ENCODE results near the gene GPR32.

The GPR32 gene

DNA sequence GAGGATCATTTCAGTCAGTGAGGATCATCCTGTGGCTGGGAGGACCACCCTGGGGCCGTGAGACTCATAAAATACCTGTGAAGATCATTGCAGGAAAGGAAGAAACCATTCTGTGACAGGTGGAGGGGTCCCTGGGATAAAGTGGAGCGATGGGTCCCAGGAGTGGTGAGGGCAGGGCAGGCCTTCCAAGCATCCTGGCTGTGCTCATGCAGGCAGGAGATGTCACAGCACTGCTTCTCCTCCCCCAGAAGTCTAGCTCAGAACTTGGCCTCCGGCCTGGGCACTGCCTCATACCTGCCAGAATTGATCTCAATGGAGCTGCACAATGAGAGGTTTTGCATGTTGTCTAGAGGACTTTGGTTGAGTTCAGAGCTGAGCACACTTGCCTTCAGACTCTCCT, 42.2 kb downstream of the GPR32 start:
- H3K36me3 ChIP-seq (ENCODE audit: insufficient read depth, low read length) = no peaks in the 10 kb centered on the region
- H3K9me3 ChIP-seq (ENCODE audit: low read length) = no peaks in the 10 kb centered on the region
- peaks cover 5 to 6% of the 10 kb centered on the region in 2 donors for H3K27me3 ChIP-seq (ENCODE audit: control insufficient read depth in 1 of 2, insufficient read depth in 2 of 2, low read length in 2 of 2)
- no peak overlapping the region for H3K4me3 ChIP-seq (ENCODE audit: low read depth in 1 of 2, low read length in 2 of 2)
- H3K9ac ChIP-seq (ENCODE audit: low read length) = no peak overlapping the region
- H3K27ac ChIP-seq (ENCODE audit: low read depth, low read length) = no peak overlapping the region
- H3K4me1 ChIP-seq (ENCODE audit: insufficient read depth, low read length) = no peaks in the 10 kb centered on the region

DNA sequence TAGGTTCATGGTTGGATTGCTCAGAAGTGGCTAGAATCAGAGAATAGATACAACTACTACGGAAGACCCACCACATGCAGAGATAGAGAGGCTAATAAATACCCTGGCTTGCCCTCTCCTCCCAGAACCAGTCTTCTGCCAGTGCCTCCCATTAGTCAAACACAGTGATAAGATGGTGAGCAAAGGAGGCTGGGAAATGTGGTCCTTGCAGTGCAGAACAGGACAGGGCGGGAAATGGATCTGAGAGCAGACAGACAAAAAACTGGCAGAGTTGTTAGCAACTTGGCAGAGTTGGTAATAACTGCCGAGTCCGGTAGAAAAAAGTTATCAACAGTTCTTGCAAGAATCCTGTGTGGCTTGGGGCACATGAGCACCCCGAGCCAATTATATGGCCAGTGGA, 44.6 kb downstream of the GPR32 start:
- H3K9me3 ChIP-seq (ENCODE audit: low read length) = no peaks in the 10 kb centered on the region
- H3K4me1 ChIP-seq (ENCODE audit: insufficient read depth, low read length) = no peaks in the 10 kb centered on the region
- H3K27me3 ChIP-seq (ENCODE audit: control insufficient read depth in 1 of 2, insufficient read depth in 2 of 2, low read length in 2 of 2) = peaks cover 24 to 29% of the 10 kb centered on the region in 2 donors
- H3K9ac ChIP-seq (ENCODE audit: low read length) = no peak overlapping the region
- H3K27ac ChIP-seq (ENCODE audit: low read depth, low read length) = no peak overlapping the region
- no peak overlapping the region for H3K4me3 ChIP-seq (ENCODE audit: low read depth in 1 of 2, low read length in 2 of 2)
- H3K36me3 ChIP-seq (ENCODE audit: insufficient read depth, low read length) = no peaks in the 10 kb centered on the region

DNA sequence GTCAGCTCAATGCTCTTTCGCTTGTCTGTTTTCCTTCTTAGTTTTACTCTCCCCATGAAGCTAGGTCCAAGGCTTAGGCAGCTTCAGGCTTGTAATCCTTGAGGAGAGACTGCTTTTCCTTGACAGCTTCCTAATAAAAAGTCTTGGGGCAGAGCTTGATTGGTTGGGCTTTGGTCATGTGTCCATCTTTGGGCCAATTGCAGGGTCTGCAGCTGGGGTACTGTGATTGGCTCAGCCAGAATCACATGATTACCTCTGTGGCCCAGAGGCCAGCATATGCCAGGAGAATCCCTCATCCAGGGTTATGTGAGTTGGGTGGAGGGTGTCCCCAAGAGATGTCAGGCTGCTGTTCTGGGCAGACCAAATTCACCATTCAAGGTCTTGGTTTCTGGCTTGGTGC, 45.2 kb downstream of the GPR32 start:
- H3K27me3 ChIP-seq (ENCODE audit: control insufficient read depth in 1 of 2, insufficient read depth in 2 of 2, low read length in 2 of 2) = peaks cover 28 to 32% of the 10 kb centered on the region in 2 donors
- no peak overlapping the region for H3K27ac ChIP-seq (ENCODE audit: low read depth, low read length)
- H3K36me3 ChIP-seq (ENCODE audit: insufficient read depth, low read length) = no peaks in the 10 kb centered on the region
- H3K4me1 ChIP-seq (ENCODE audit: insufficient read depth, low read length) = no peaks in the 10 kb centered on the region
- no peak overlapping the region for H3K4me3 ChIP-seq (ENCODE audit: low read depth in 1 of 2, low read length in 2 of 2)
- no peaks in the 10 kb centered on the region for H3K9me3 ChIP-seq (ENCODE audit: low read length)
- H3K9ac ChIP-seq (ENCODE audit: low read length) = no peak overlapping the region

DNA sequence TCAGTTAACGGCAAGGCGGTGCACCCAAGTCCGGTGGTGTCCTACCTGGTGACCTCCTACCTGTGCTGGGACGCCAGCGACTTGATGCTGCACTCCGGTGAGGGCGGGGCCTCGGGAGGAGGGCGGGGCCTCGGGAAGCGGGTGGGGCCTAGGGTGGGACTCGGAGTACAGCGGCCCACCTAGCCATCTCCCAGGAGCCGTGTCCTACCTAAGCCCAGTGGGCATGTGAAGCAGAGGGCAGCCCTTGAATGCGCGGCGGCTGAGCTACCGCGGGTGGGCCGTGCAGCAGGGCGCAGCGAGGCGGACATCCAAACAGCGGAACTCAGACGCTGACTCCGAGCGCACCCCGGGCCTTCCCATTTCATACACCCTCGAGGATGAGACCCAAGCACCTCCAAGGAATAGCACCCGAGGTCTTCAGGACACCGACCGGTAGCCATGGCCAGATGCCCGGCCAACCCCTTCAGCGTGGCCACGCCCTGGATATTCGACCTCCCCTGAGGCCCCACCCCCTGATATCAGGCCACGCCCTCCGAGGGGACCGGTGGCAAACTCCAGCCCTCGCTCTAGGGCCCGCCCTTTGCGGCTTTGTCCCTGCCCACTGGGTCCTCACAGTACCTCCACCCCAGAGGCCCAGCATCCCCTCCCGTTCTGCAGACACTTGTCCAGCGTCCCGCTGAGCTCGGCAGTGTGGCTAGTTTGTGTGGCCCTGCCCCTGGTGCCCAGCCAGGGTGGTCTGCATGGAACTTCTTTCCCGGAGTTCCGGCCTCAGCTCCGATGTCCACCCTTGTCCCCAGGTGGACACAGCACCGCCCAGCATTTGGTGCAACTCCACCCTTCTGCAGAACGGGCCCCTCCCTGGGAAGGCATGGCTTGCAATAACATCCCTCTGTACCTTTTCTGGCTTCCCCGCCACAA, 47.9 kb downstream of the GPR32 start:
- Histone ChIP-seq H3K9ac (ENCODE audit: low read length) (no peak overlapping the region), H3K9me3 (ENCODE audit: low read length) (no peaks in the 10 kb centered on the region), H3K4me3 (ENCODE audit: low read depth in 1 of 2, low read length in 2 of 2) (no peak overlapping the region), H3K4me1 (ENCODE audit: insufficient read depth, low read length) (no peaks in the 10 kb centered on the region), H3K27me3 (ENCODE audit: control insufficient read depth in 1 of 2, insufficient read depth in 2 of 2, low read length in 2 of 2) (peaks cover 28 to 51% of the 10 kb centered on the region in 2 donors), H3K27ac (ENCODE audit: low read depth, low read length) (no peak overlapping the region), H3K36me3 (ENCODE audit: insufficient read depth, low read length) (no peaks in the 10 kb centered on the region)

DNA sequence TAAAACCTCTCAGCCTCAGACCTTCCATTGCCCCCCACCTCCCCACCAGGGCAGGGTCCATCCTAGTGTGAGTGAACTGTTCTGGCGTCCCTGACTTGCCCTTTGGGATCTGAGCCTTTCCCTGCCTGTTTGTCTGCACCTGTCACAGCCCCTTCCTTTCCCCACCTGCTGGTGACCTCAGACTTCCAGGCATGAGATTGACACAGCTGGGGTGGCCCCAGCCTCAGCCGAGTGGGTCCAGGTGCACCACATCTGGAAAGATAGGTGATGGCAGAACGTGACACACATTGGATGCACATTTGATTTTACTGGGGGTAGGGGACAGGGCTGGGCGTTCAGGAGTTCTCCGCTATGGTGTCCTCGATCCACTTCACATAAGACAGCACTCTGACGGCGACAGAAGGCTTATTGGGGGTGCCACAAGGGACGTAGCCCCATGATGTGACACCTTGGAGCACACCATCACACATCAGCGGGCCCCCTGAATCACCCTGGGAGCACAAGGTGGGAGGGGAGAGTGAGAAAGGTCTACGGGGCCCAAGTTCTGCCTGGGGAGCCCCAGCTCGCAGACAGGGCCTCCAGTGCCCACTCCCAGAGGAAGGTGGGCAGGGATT, 48.7 kb downstream of the GPR32 start:
- H3K4me1 ChIP-seq (ENCODE audit: insufficient read depth, low read length) = no peaks in the 10 kb centered on the region
- no peaks in the 10 kb centered on the region for H3K36me3 ChIP-seq (ENCODE audit: insufficient read depth, low read length)
- no peak overlapping the region for H3K9ac ChIP-seq (ENCODE audit: low read length)
- no peak overlapping the region for H3K27ac ChIP-seq (ENCODE audit: low read depth, low read length)
- H3K4me3 ChIP-seq (ENCODE audit: low read depth in 1 of 2, low read length in 2 of 2) = no peak overlapping the region
- H3K9me3 ChIP-seq (ENCODE audit: low read length) = no peaks in the 10 kb centered on the region
- peaks cover 28 to 56% of the 10 kb centered on the region in 2 donors for H3K27me3 ChIP-seq (ENCODE audit: control insufficient read depth in 1 of 2, insufficient read depth in 2 of 2, low read length in 2 of 2)

DNA sequence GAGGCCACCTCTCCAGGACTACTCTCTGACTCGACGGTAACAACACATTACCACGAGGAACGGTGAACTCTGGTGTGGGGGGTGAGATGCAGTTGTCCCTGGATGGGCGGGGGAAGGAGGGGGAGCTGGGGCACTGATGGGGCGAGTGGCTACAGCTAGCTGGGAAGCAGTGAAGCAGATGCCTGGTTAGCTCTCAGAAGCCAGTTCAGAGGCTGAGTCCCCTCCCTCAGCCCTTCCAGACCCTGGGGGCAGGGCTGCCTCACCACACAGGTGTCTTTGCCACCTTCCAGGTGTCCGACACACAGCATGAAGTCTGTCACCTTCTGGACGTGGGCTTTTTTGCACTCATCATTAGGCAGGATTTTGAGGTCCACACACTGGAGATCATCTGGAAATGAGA, 49.4 kb downstream of the GPR32 start:
- peaks cover 28 to 56% of the 10 kb centered on the region in 2 donors for H3K27me3 ChIP-seq (ENCODE audit: control insufficient read depth in 1 of 2, insufficient read depth in 2 of 2, low read length in 2 of 2)
- H3K27ac ChIP-seq (ENCODE audit: low read depth, low read length) = no peak overlapping the region
- H3K9me3 ChIP-seq (ENCODE audit: low read length) = no peaks in the 10 kb centered on the region
- no peak overlapping the region for H3K9ac ChIP-seq (ENCODE audit: low read length)
- H3K4me1 ChIP-seq (ENCODE audit: insufficient read depth, low read length) = no peaks in the 10 kb centered on the region
- no peaks in the 10 kb centered on the region for H3K36me3 ChIP-seq (ENCODE audit: insufficient read depth, low read length)
- no peak overlapping the region for H3K4me3 ChIP-seq (ENCODE audit: low read depth in 1 of 2, low read length in 2 of 2)

DNA sequence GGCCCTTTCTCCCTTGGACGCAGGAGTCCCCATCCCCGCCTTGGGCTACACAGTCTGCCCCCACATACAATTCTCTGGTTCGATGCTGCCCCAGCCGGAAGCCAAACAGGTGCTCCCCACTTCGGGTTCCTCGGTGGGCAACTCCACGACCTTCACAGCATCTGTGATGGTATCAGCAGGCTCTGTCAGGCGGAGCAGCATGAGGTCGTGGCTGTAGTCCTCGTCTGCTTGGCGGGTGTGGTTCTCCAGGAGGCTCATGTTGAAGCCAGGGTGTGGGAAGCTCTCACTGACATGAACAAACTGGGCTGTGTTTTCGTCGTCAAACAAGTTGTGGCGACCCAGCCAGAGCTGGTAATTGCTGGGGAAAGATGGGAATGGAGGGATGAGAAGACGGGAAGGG, 49.8 kb downstream of the GPR32 start:
- Histone ChIP-seq H3K4me1 (ENCODE audit: insufficient read depth, low read length) (no peaks in the 10 kb centered on the region), H3K4me3 (ENCODE audit: low read depth in 1 of 2, low read length in 2 of 2) (no peak overlapping the region), H3K36me3 (ENCODE audit: insufficient read depth, low read length) (no peaks in the 10 kb centered on the region), H3K27me3 (ENCODE audit: control insufficient read depth in 1 of 2, insufficient read depth in 2 of 2, low read length in 2 of 2) (peaks cover 26 to 56% of the 10 kb centered on the region in 2 donors), H3K9me3 (ENCODE audit: low read length) (no peaks in the 10 kb centered on the region), H3K27ac (ENCODE audit: low read depth, low read length) (no peak overlapping the region), H3K9ac (ENCODE audit: low read length) (no peak overlapping the region)

DNA sequence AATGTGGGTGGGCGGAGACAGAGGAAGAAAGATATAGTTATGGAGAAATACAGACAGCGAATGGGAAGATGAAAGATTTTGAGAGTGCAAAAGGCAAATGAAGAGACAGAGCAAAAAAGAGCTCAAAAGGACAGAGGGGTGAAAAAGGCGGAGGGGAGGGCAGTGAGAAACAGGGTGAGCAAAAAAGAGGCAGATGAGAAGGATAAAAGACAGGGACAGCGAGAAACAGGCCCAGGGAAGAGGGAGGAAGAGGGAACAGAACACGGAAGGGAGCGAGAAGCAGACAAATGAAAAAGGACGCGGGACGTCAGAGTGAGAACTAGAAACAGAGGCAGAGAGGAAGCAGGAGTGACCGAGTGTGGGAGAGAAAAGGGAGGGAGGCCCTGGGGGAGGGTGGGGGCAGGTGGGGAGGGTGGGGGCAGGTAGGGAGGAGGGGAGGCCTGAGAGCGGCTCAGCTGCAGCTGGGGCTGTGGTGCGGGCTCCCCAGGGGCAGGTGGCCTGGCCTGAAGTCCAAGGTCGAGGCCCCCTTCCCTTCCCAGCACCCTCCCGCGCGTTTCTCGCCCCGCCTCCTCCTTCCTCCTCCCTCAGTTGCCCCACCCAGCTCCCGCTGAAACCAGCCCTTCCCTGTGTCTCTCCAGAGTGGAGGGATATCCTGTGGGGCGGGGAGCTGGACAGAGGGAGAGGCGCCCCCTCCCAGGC, 50.4 kb downstream of the GPR32 start:
- no peaks in the 10 kb centered on the region for H3K4me1 ChIP-seq (ENCODE audit: insufficient read depth, low read length)
- no peaks in the 10 kb centered on the region for H3K9me3 ChIP-seq (ENCODE audit: low read length)
- H3K27me3 ChIP-seq (ENCODE audit: control insufficient read depth in 1 of 2, insufficient read depth in 2 of 2, low read length in 2 of 2) = peaks cover 22 to 56% of the 10 kb centered on the region in 2 donors
- no peaks in the 10 kb centered on the region for H3K36me3 ChIP-seq (ENCODE audit: insufficient read depth, low read length)
- H3K9ac ChIP-seq (ENCODE audit: low read length) = no peak overlapping the region
- no peak overlapping the region for H3K27ac ChIP-seq (ENCODE audit: low read depth, low read length)
- no peak overlapping the region for H3K4me3 ChIP-seq (ENCODE audit: low read depth in 1 of 2, low read length in 2 of 2)

DNA sequence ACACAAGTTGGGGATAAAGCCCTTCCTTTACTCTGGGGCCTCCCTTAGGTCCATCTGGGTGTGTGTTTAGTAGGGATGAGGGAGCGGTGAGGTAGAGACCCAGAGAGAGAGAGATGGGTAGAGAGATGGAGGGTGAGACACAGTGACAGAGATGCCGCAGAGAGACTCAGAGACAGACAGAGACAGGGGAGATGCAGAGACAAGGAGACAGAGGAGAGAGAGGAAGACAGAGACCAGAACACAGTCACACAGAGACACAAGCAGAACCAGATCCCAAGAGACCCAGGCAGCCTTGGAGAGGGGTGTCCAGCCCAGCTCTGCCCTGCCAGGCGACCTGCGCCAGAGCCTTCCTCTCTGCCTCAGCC, 51.0 kb downstream of the GPR32 start:
- H3K9ac ChIP-seq (ENCODE audit: low read length) = no peak overlapping the region
- no peaks in the 10 kb centered on the region for H3K36me3 ChIP-seq (ENCODE audit: insufficient read depth, low read length)
- peaks cover 22 to 56% of the 10 kb centered on the region in 2 donors for H3K27me3 ChIP-seq (ENCODE audit: control insufficient read depth in 1 of 2, insufficient read depth in 2 of 2, low read length in 2 of 2)
- no peaks in the 10 kb centered on the region for H3K4me1 ChIP-seq (ENCODE audit: insufficient read depth, low read length)
- H3K9me3 ChIP-seq (ENCODE audit: low read length) = no peaks in the 10 kb centered on the region
- H3K27ac ChIP-seq (ENCODE audit: low read depth, low read length) = no peak overlapping the region
- no peak overlapping the region for H3K4me3 ChIP-seq (ENCODE audit: low read depth in 1 of 2, low read length in 2 of 2)

Data from muscle layer of colon (tissue), 2 donors.